HepG2 (cell line): ENCODE results near the gene TMEM14A. TPM values are rescaled to one million over a fixed set of nuclear protein-coding genes. Genes with fewer than 3 reads are reported as not detected.

ENCODE experiments used
- ARNT ChIP-seq: fragments of 450-650 bp; IDR thresholded peaks from 2 replicates; pipeline ENCODE4 v1.6.1; 2017
- ATRX ChIP-seq: sonication (generic); formaldehyde crosslinking; IDR thresholded peaks from 2 replicates; pipeline ENCODE4 v1.4.0; 2020; ENCODE audit warnings: missing genetic modification reagents, borderline replicate concordance
- BHLHE40 ChIP-seq: IDR thresholded peaks from 2 replicates; pipeline ENCODE4 v1.6.1; 2011; ENCODE audit warnings: low read length, improper control_type of control experiment
- CEBPG ChIP-seq: IDR thresholded peaks from 2 replicates; pipeline ENCODE4 v1.6.1; 2016
- ELF3 ChIP-seq: IDR thresholded peaks from 2 replicates; pipeline ENCODE4 v1.6.1; 2016; ENCODE audit warnings: missing genetic modification reagents, missing compliant biosample characterization
- FOXP1 ChIP-seq, 2 experiments: fragments of 450-650 bp in 1 of 2; IDR thresholded peaks; 2 replicates each; pipeline ENCODE4 v1.6.1; 2017 to 2018; ENCODE audit warnings: antibody characterized with exemption in 1 of 2
- GATA4 ChIP-seq: sonication (generic); IDR thresholded peaks from 2 replicates; pipeline ENCODE4 v1.6.1; 2016; ENCODE audit warnings: antibody characterized with exemption, low read depth, borderline replicate concordance
- RCOR2 ChIP-seq: IDR thresholded peaks from 2 replicates; pipeline ENCODE4 v1.6.1; 2016; ENCODE audit warnings: missing biosample characterization, missing genetic modification reagents
- SMC3 ChIP-seq: IDR thresholded peaks from 2 replicates; pipeline ENCODE4 v1.6.1; 2011; ENCODE audit warnings: low read length, improper control_type of control experiment
- SRSF1 ChIP-seq: fragments of 200-400 bp; formaldehyde crosslinking; optimal IDR thresholded peaks from 2 replicates; pipeline ENCODE3; 2017; ENCODE audit warnings: mild to moderate bottlenecking, low read depth, low read length, moderate library complexity
- THAP8 ChIP-seq: sonication (generic); formaldehyde crosslinking; IDR thresholded peaks from 2 replicates; pipeline ENCODE4 v1.5.1; 2020; ENCODE audit warnings: missing genetic modification reagents, mild to moderate bottlenecking, borderline replicate concordance
- THRA ChIP-seq: sonication (generic); formaldehyde crosslinking; IDR thresholded peaks from 2 replicates; pipeline ENCODE4 v1.4.0; 2020; ENCODE audit warnings: missing genetic modification reagents, borderline replicate concordance
- TRIM24 ChIP-seq: sonication (generic); formaldehyde crosslinking; IDR thresholded peaks from 2 replicates; pipeline ENCODE4 v1.8.0; 2022; ENCODE audit warnings: mild to moderate bottlenecking, missing genetic modification reagents
- ZBTB49 ChIP-seq: sonication (generic); formaldehyde crosslinking; IDR thresholded peaks from 2 replicates; pipeline ENCODE4 v1.4.0; 2020; ENCODE audit warnings: missing genetic modification reagents, borderline replicate concordance
- ZFP62 ChIP-seq: sonication (generic); formaldehyde crosslinking; IDR thresholded peaks from 2 replicates; pipeline ENCODE4 v1.4.0; 2020; ENCODE audit warnings: missing genetic modification reagents
- ZNF292 ChIP-seq: sonication (generic); formaldehyde crosslinking; IDR thresholded peaks from 2 replicates; pipeline ENCODE4 v1.8.1; 2022; ENCODE audit warnings: mild to moderate bottlenecking, low read depth, missing genetic modification reagents, borderline replicate concordance
- ZNF44 ChIP-seq: sonication (generic); formaldehyde crosslinking; IDR thresholded peaks from 2 replicates; pipeline ENCODE4 v1.5.1; 2020; ENCODE audit warnings: mild to moderate bottlenecking, missing genetic modification reagents
- ZNF781 ChIP-seq: sonication (generic); formaldehyde crosslinking; IDR thresholded peaks from 2 replicates; pipeline ENCODE4 v1.5.1; 2020; ENCODE audit warnings: borderline replicate concordance, mild to moderate bottlenecking, missing genetic modification reagents; ENCODE audit errors: not compliant biosample characterization
- polyA plus RNA-seq, 8 experiments: library from polyadenylated mRNA; depleted of rRNA in 3 of 8; stranded (reverse) in 7 of 8; unstranded in 1 of 8; fragments of >200 nt; fragmentation: Illumina TruSeq in 4 of 8; extraction: Trizol in 4 of 8; gene quantifications; 2 replicates each; pipeline versions ENCODE4 v1.2.1 to v1.2.3, GENCODE V29; 2011 to 2016; ENCODE audit warnings: low read depth in 4 of 8, missing spikeins in 1 of 8, mixed read lengths in 1 of 8; ENCODE audit not compliant: insufficient read depth in 1 of 8
- total RNA-seq, 5 experiments: library from RNA; depleted of rRNA; stranded (reverse); fragments of >200 nt; fragmentation: Illumina TruSeq; extraction: Trizol; gene quantifications; 2 replicates each; pipeline ENCODE4 v1.2.3, GENCODE V29; 2016; ENCODE audit warnings: low read depth in 1 of 5
- TF ChIP-seq, protein P1 (sequence below): sonication (generic); formaldehyde crosslinking; IDR thresholded peaks from 2 replicates; pipeline ENCODE4 v1.5.1; 2020; ENCODE audit warnings: mild to moderate bottlenecking, missing genetic modification reagents, borderline replicate concordance
- TF ChIP-seq, protein P2 (sequence below): sonication (generic); formaldehyde crosslinking; IDR thresholded peaks from 2 replicates; pipeline ENCODE4 v1.5.1; 2020; ENCODE audit warnings: missing genetic modification reagents, mild to moderate bottlenecking, borderline replicate concordance
- TF ChIP-seq, protein P3 (sequence below): sonication (generic); formaldehyde crosslinking; IDR thresholded peaks from 2 replicates; pipeline ENCODE4 v1.4.0; 2020; ENCODE audit warnings: missing genetic modification reagents

Gene TMEM14A
- total and polyA plus RNA-seq, 2 of the 13 experiments (the other 11 are each of a cell fraction or from before 2014, with no cell fraction given) = 24.6 to 73.7 TPM

DNA sequence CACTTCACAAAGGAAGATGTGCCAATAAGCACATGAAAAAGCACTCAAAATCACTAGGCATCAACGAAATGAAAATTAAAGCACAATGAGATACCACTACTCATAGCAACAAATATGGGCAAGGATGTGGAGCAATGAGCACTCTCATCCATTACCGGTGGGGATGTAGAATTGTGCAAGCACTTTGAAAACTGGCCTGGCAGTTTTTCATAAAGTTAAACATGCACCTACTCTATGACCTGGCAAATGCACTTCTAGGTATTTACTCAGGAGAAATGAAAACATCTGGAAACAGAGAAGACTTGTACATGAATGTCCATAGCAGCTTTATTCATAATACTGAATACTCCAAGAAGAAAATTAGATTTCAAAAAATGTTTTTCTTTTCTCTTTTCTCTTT is 34.1 kb upstream of the TMEM14A start (continued):
- TF ChIP-seq THAP8 (CRISPR knock-in tag) = no peak
- TF ChIP-seq SMC3 = no peak
- TF ChIP-seq ELF3 (CRISPR knock-in tag) = 0 out of 2 replicates have a peak, but pooled peaks have one; percentile 32
- TF ChIP-seq, protein P1, sequence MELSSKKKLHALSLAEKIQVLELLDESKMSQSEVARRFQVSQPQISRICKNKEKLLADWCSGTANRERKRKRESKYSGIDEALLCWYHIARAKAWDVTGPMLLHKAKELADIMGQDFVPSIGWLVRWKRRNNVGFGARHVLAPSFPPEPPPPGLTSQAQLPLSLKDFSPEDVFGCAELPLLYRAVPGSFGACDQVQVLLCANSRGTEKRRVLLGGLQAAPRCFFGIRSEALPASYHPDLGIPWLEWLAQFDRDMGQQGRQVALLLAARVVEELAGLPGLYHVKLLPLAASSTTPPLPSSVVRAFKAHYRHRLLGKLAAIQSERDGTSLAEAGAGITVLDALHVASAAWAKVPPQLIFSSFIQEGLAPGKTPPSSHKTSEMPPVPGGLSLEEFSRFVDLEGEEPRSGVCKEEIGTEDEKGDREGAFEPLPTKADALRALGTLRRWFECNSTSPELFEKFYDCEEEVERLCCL (CRISPR knock-in tag) = no peak
- no peak for TF ChIP-seq THRA (CRISPR knock-in tag)
- no peak for TF ChIP-seq TRIM24
- TF ChIP-seq CEBPG (CRISPR knock-in tag) = peak; percentile 80
- TF ChIP-seq, protein P2, sequence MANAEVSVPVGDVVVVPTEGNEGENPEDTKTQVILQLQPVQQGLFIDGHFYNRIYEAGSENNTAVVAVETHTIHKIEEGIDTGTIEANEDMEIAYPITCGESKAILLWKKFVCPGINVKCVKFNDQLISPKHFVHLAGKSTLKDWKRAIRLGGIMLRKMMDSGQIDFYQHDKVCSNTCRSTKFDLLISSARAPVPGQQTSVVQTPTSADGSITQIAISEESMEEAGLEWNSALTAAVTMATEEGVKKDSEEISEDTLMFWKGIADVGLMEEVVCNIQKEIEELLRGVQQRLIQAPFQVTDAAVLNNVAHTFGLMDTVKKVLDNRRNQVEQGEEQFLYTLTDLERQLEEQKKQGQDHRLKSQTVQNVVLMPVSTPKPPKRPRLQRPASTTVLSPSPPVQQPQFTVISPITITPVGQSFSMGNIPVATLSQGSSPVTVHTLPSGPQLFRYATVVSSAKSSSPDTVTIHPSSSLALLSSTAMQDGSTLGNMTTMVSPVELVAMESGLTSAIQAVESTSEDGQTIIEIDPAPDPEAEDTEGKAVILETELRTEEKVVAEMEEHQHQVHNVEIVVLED (CRISPR knock-in tag) = no peak
- no peak for TF ChIP-seq ZBTB49 (CRISPR knock-in tag)
- no peak for TF ChIP-seq BHLHE40
- TF ChIP-seq ARNT = no peak
- no peak for TF ChIP-seq GATA4
- no peak for TF ChIP-seq ZNF292
- TF ChIP-seq ZNF44 = no peak
- no peak for TF ChIP-seq ZNF781 (CRISPR knock-in tag)
- no peak for TF ChIP-seq FOXP1 (IDR thresholded peaks at IDR 0.05)
- TF ChIP-seq FOXP1 (CRISPR knock-in tag; IDR thresholded peaks at IDR 0.05) = peak; percentile 51; the same call in 1 of the 2 replicates
- TF ChIP-seq, protein P3, sequence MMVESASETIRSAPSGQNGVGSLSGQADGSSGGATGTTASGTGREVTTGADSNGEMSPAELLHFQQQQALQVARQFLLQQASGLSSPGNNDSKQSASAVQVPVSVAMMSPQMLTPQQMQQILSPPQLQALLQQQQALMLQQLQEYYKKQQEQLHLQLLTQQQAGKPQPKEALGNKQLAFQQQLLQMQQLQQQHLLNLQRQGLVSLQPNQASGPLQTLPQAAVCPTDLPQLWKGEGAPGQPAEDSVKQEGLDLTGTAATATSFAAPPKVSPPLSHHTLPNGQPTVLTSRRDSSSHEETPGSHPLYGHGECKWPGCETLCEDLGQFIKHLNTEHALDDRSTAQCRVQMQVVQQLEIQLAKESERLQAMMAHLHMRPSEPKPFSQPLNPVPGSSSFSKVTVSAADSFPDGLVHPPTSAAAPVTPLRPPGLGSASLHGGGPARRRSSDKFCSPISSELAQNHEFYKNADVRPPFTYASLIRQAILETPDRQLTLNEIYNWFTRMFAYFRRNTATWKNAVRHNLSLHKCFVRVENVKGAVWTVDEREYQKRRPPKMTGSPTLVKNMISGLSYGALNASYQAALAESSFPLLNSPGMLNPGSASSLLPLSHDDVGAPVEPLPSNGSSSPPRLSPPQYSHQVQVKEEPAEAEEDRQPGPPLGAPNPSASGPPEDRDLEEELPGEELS = no peak
- no peak for TF ChIP-seq RCOR2
- no peak for TF ChIP-seq ZFP62 (CRISPR knock-in tag)
- TF ChIP-seq SRSF1 = no peak
- TF ChIP-seq ATRX (CRISPR knock-in tag) = no peak
